GM19438 (cell line): ENCODE results near the gene PDIA2.
"Not testable (repeated sequence)": the region's sequence is repeated elsewhere in the genome, so short reads cannot be mapped to it uniquely, and the experiment has no call there.

Experiments used
- ATAC-seq: cut with Tn5 transposase; IDR thresholded peaks from one replicate; pipeline ENCODE4 v1.9.1; 2021; ENCODE audit warnings: low read depth; ENCODE audit not compliant: unreplicated experiment

The PDIA2 gene

GRCh38 chr16:283033-283805 lies at the start of gene PDIA2:
TSS of gene PDIA2 (plus strand) at chr16:283164. CDS start at chr16:283170, 6 bp downstream.
- no peak for ATAC-seq

- peak; percentile 73 for ATAC-seq
These were observed 48.3 kb upstream of the PDIA2 start, which contains the start of gene FAM234A for GRCh38 chr16:234468-235305. TSS of gene FAM234A (plus strand) at chr16:234821. CDS start at chr16:254414, 19,593 bp downstream.

GRCh38 chr16:239948-240277 lies 43.1 kb upstream of the PDIA2 start:
- ATAC-seq: no peak

GRCh38 chr16:240559-240958 lies 42.4 kb upstream of the PDIA2 start:
- ATAC-seq: no peak

- no peak for ATAC-seq
These were observed 40.7 kb upstream of the PDIA2 start for GRCh38 chr16:242281-242680.

GRCh38 chr16:243348-243747 lies 39.6 kb upstream of the PDIA2 start:
- no peak for ATAC-seq

- no peak for ATAC-seq
These were observed 37.9 kb upstream of the PDIA2 start for GRCh38 chr16:245105-245504.

- ATAC-seq: no peak
These were observed 35.9 kb upstream of the PDIA2 start for GRCh38 chr16:247027-247426.

- ATAC-seq: no peak
These were observed 33.5 kb upstream of the PDIA2 start for GRCh38 chr16:249431-249830.

- ATAC-seq: no peak
These were observed 30.3 kb upstream of the PDIA2 start for GRCh38 chr16:252366-253337.

GRCh38 chr16:253833-254232 lies 29.1 kb upstream of the PDIA2 start:
- no peak for ATAC-seq

- ATAC-seq: no peak
These were observed 28.5 kb upstream of the PDIA2 start for GRCh38 chr16:254461-254860.

GRCh38 chr16:255183-255582 lies 27.8 kb upstream of the PDIA2 start:
- ATAC-seq: no peak

GRCh38 chr16:258091-258490 lies 24.9 kb upstream of the PDIA2 start:
- not testable (repeated sequence) for ATAC-seq

- no peak for ATAC-seq
These were observed 23.7 kb upstream of the PDIA2 start for GRCh38 chr16:259226-259625.

- ATAC-seq: no peak
These were observed 23.1 kb upstream of the PDIA2 start for GRCh38 chr16:259814-260253.

GRCh38 chr16:260326-260725 lies 22.6 kb upstream of the PDIA2 start:
- no peak for ATAC-seq

GRCh38 chr16:261031-261691 lies 21.8 kb upstream of the PDIA2 start:
- no peak for ATAC-seq

GRCh38 chr16:262121-262745 lies 20.7 kb upstream of the PDIA2 start:
- ATAC-seq: no peak
